BLaER1 treated with 17β-estradiol and CSF1 and Interleukin-3, amounts not matched to agents 10 nM and 100 nM (cell line): Measurements from ENCODE around the gene RAB20.

ENCODE experiments used
- H3K27ac ChIP-seq, 11 experiments: shearing (Covaris generic); formaldehyde crosslinking; 2 replicates each; pipeline ENCODE4 v1.8.1; 2022
- H3K27me3 ChIP-seq, 11 experiments: shearing (Covaris generic); formaldehyde crosslinking; 2 replicates each; pipeline ENCODE4 v1.8.1; 2022
- H3K36me3 ChIP-seq, 11 experiments: shearing (Covaris generic); formaldehyde crosslinking; 2 replicates each; pipeline ENCODE4 v1.8.1; 2022
- H3K4me1 ChIP-seq, 10 experiments: shearing (Covaris generic); formaldehyde crosslinking; 2 replicates each; pipeline ENCODE4 v1.8.1; 2022
- H3K4me2 ChIP-seq, 11 experiments: shearing (Covaris generic); formaldehyde crosslinking; 2 replicates each; pipeline ENCODE4 v1.8.1; 2022
- H3K4me3 ChIP-seq, 10 experiments: shearing (Covaris generic); formaldehyde crosslinking; 2 replicates each; pipeline ENCODE4 v1.8.1; 2022
- H3K9ac ChIP-seq, 11 experiments: shearing (Covaris generic); formaldehyde crosslinking; 2 replicates each; pipeline ENCODE4 v1.8.1; 2022
- H3K9me3 ChIP-seq, 11 experiments: shearing (Covaris generic); formaldehyde crosslinking; replicated peaks in 1 of 11; 2 replicates each; pipeline ENCODE4 v1.8.1; 2022
- H4K20me1 ChIP-seq, 11 experiments: shearing (Covaris generic); formaldehyde crosslinking; 2 replicates each; pipeline ENCODE4 v1.8.1; 2022
- Cebpa-rat ChIP-seq, 11 experiments: shearing (Covaris generic); IDR thresholded peaks; 2 replicates each; pipeline ENCODE4 v1.8.1; 2022

The RAB20 gene

GRCh38 chr13:110512198-110512740, 49.3 kb downstream of the RAB20 start:
- Histone ChIP-seq H3K36me3 (peaks cover 0 to 33% (median 0%) of the 10 kb centered on the region in 11 experiments; a peak in 11 of 22 replicates), H3K4me1 (peaks cover 76 to 90% (median 84%) of the 10 kb centered on the region in 10 experiments)

GRCh38 chr13:110511509-110512181, 49.9 kb downstream of the RAB20 start:
- peaks cover 0 to 27% (median 0%) of the 10 kb centered on the region in 11 experiments; a peak in 11 of 22 replicates for H3K36me3 ChIP-seq
- TF ChIP-seq Cebpa-rat (IDR thresholded peaks at IDR 0.05), result no peak
- no peaks in the 10 kb centered on the region for H3K27me3 ChIP-seq
- H3K9ac ChIP-seq, result peak overlapping the region in 6 of 11 experiments; percentile 7 to 51 (median 44); a peak in 6 of 22 replicates
- H4K20me1 ChIP-seq, result no peaks in the 10 kb centered on the region
- no peak overlapping the region for H3K4me3 ChIP-seq
- H3K27ac ChIP-seq, result peak overlapping the region in 3 of 11 experiments; percentile 62 to 72 (median 71); a peak in 3 of 22 replicates
- peak overlapping the region; percentile 67 to 90 (median 78) for H3K4me2 ChIP-seq
- H3K4me1 ChIP-seq, result peaks cover 76 to 89% (median 84%) of the 10 kb centered on the region in 10 experiments
- peaks cover 0 to 18% (median 8%) of the 10 kb centered on the region in 11 experiments; a peak in 5 of 22 replicates for H3K9me3 ChIP-seq

More at GRCh38 chr13:110512198-110512740, 49.3 kb downstream of the RAB20 start:
- Histone ChIP-seq H3K4me2 (peak overlapping the region; percentile 67 to 90 (median 78)), H3K9ac (peak overlapping the region in 10 of 11 experiments; percentile 11 to 58 (median 40); a peak in 14 of 22 replicates), H4K20me1 (no peaks in the 10 kb centered on the region), H3K9me3 (peaks cover 0 to 18% (median 8%) of the 10 kb centered on the region in 11 experiments; a peak in 5 of 22 replicates), H3K27ac (peak overlapping the region in 10 of 11 experiments; percentile 4 to 72 (median 57); a peak in 16 of 22 replicates), H3K27me3 (no peaks in the 10 kb centered on the region), H3K4me3 (no peak overlapping the region)
- no peak for TF ChIP-seq Cebpa-rat (IDR thresholded peaks at IDR 0.05)

GRCh38 chr13:110509971-110510786, 51.3 kb downstream of the RAB20 start:
- peaks cover 0 to 15% (median 4%) of the 10 kb centered on the region in 11 experiments; a peak in 5 of 22 replicates for H3K9me3 ChIP-seq
- H3K4me2 ChIP-seq, result peak overlapping the region; percentile 67 to 90 (median 78)
- peaks cover 63 to 79% (median 71%) of the 10 kb centered on the region in 10 experiments for H3K4me1 ChIP-seq
- no peak overlapping the region for H3K4me3 ChIP-seq
- H3K27ac ChIP-seq, result peak overlapping the region in 10 of 11 experiments; percentile 1 to 78 (median 65); a peak in 18 of 22 replicates
- H4K20me1 ChIP-seq, result no peaks in the 10 kb centered on the region
- TF ChIP-seq Cebpa-rat (IDR thresholded peaks at IDR 0.05), result no peak
- peaks cover 0 to 17% (median 0%) of the 10 kb centered on the region in 11 experiments; a peak in 9 of 22 replicates for H3K36me3 ChIP-seq
- H3K9ac ChIP-seq, result peak overlapping the region in 10 of 11 experiments; percentile 17 to 61 (median 40); a peak in 13 of 22 replicates
- H3K27me3 ChIP-seq, result no peaks in the 10 kb centered on the region

GRCh38 chr13:110509478-110509926, 52.0 kb downstream of the RAB20 start:
- H3K4me2 ChIP-seq, result peak overlapping the region; percentile 67 to 90 (median 78)
- H4K20me1 ChIP-seq, result no peaks in the 10 kb centered on the region
- no peaks in the 10 kb centered on the region for H3K27me3 ChIP-seq
- peaks cover 66 to 84% (median 68%) of the 10 kb centered on the region in 10 experiments for H3K4me1 ChIP-seq
- H3K36me3 ChIP-seq, result peaks cover 0 to 10% (median 0%) of the 10 kb centered on the region in 11 experiments; a peak in 7 of 22 replicates
- peaks cover 0 to 8% (median 0%) of the 10 kb centered on the region in 11 experiments; a peak in 1 of 22 replicates for H3K9me3 ChIP-seq
- peak overlapping the region in 8 of 11 experiments; percentile 8 to 61 (median 32); a peak in 10 of 22 replicates for H3K9ac ChIP-seq
- no peak for TF ChIP-seq Cebpa-rat (IDR thresholded peaks at IDR 0.05)
- no peak overlapping the region for H3K4me3 ChIP-seq
- peak overlapping the region in 9 of 11 experiments; percentile 1 to 78 (median 66); a peak in 18 of 22 replicates for H3K27ac ChIP-seq

DNA sequence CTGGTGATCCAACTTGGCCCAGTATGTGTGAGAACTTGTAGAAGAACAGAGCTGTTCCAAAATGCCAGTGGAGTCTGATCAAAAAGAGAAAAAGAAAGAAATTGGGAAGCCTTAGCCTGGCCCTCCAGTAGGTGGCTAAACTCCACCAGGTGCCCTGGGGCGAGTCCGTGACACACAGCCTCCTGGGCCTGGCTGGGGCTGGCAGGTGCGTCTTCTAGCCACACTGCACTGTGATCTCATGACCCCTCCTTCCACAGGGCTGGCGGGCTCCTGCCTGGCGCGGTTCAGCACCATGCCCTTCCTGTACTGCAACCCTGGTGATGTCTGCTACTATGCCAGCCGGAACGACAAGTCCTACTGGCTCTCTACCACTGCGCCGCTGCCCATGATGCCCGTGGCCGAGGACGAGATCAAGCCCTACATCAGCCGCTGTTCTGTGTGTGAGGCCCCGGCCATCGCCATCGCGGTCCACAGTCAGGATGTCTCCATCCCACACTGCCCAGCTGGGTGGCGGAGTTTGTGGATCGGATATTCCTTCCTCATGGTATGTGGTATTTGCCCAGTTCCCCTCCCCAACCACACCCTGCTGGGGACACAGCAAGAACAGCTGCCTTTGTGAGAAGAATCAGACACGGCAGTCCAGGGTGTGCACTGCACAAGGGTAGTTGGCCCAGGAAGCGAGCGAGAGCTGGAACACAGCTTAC, 53.7 kb downstream of the RAB20 start:
- H3K27me3 ChIP-seq, result no peaks in the 10 kb centered on the region
- peaks cover 0 to 10% (median 0%) of the 10 kb centered on the region in 11 experiments; a peak in 4 of 22 replicates for H3K36me3 ChIP-seq
- peak overlapping the region; percentile 1 to 68 (median 30); a peak in 16 of 22 replicates for H3K4me2 ChIP-seq
- H4K20me1 ChIP-seq, result no peaks in the 10 kb centered on the region
- H3K9me3 ChIP-seq, result no peaks in the 10 kb centered on the region
- peaks cover 71 to 94% (median 78%) of the 10 kb centered on the region in 10 experiments for H3K4me1 ChIP-seq
- no peak overlapping the region for H3K9ac ChIP-seq
- no peak overlapping the region for H3K4me3 ChIP-seq
- peak overlapping the region in 2 of 11 experiments; percentile 11 to 28; a peak in 2 of 22 replicates for H3K27ac ChIP-seq
- TF ChIP-seq Cebpa-rat (IDR thresholded peaks at IDR 0.05), result no peak

GRCh38 chr13:110506859-110507566, 54.5 kb downstream of the RAB20 start:
- H3K4me3 ChIP-seq, result no peak overlapping the region
- peak overlapping the region; percentile 4 to 68 (median 30); a peak in 17 of 22 replicates for H3K4me2 ChIP-seq
- peaks cover 0 to 10% (median 0%) of the 10 kb centered on the region in 11 experiments; a peak in 3 of 22 replicates for H3K36me3 ChIP-seq
- H3K9me3 ChIP-seq, result no peaks in the 10 kb centered on the region
- H3K27ac ChIP-seq, result peak overlapping the region in 2 of 11 experiments; percentile 11 to 28; a peak in 2 of 22 replicates
- H3K27me3 ChIP-seq, result no peaks in the 10 kb centered on the region
- H3K4me1 ChIP-seq, result peaks cover 66 to 91% (median 72%) of the 10 kb centered on the region in 10 experiments
- no peak for TF ChIP-seq Cebpa-rat (IDR thresholded peaks at IDR 0.05)
- no peaks in the 10 kb centered on the region for H4K20me1 ChIP-seq
- no peak overlapping the region for H3K9ac ChIP-seq

DNA sequence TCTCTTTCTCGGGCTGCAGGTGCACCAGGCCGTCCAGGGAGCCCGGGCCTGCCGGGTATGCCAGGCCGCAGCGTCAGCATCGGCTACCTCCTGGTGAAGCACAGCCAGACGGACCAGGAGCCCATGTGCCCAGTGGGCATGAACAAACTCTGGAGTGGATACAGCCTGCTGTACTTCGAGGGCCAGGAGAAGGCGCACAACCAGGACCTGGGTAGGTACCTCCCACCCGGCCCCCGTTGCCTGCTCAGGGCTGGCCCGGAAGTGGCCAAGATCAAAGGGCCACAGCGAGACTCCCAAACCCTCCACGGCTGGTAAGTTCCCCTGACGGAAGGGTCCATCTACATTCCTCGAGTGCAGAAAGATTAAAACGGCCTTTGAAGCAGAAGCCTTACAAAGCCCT, 55.1 kb downstream of the RAB20 start:
- H3K36me3 ChIP-seq, result peaks cover 0 to 10% (median 0%) of the 10 kb centered on the region in 11 experiments; a peak in 3 of 22 replicates
- H3K27ac ChIP-seq, result no peak overlapping the region
- H3K4me2 ChIP-seq, result peak overlapping the region in 3 of 11 experiments; percentile 21 to 38 (median 37); a peak in 3 of 22 replicates

More for the DNA sequence above, 55.1 kb downstream of the RAB20 start:
- H3K27me3 ChIP-seq, result no peaks in the 10 kb centered on the region
- H3K4me3 ChIP-seq, result no peak overlapping the region
- H4K20me1 ChIP-seq, result no peaks in the 10 kb centered on the region
- H3K9ac ChIP-seq, result no peak overlapping the region
- H3K9me3 ChIP-seq, result no peaks in the 10 kb centered on the region; a peak in 2 of 22 replicates
- H3K4me1 ChIP-seq, result peaks cover 60 to 85% (median 66%) of the 10 kb centered on the region in 10 experiments
- no peak for TF ChIP-seq Cebpa-rat (IDR thresholded peaks at IDR 0.05)
